GM23248 (cell line): ENCODE measurements around the gene COPS3.

Experiments
- EZH2 ChIP-seq: fragments of 200-600 bp; sonication (generic); IDR thresholded peaks from 2 replicates; pipeline ENCODE4 v1.6.1; 2018; ENCODE audit warnings: antibody characterized with exemption, mild to moderate bottlenecking; ENCODE audit not compliant: insufficient read depth, poor library complexity, severe bottlenecking
- EZH2phosphoT487 ChIP-seq: fragments of 200-600 bp; sonication (generic); IDR thresholded peaks from 2 replicates; pipeline ENCODE4 v1.6.1; 2018; ENCODE audit warnings: antibody characterized with exemption, moderate library complexity, mild to moderate bottlenecking, low read depth; ENCODE audit not compliant: insufficient read depth

DNA sequence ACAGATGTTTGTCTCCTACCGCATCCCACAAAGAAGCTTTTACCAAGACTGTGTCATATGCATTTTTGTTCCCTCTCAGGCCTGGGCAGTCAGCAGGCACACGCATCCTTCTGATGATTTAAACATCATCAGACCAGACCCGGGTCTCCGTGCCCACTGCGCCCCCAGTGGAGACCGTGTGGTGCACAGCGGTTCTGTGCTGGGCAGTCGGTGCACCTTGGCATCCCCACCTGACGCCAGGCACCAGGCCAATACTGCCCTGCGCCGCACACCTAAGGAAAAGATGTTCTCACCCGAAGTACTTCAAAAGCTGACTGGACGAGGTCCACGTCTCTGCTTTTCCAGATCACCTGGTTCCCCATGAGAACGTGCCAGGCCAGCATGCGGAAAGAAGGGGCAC is 64.3 kb downstream of the COPS3 start:
- TF ChIP-seq EZH2 (no peak), EZH2phosphoT487 (no peak)
